Ovary (tissue), 9 donors: ENCODE measurements around the gene RORB. TPM values are rescaled to one million over a fixed set of nuclear protein-coding genes. Genes with fewer than 3 reads are reported as not detected.

ENCODE experiments used
- DNase-seq, 5 donors: peaks; one replicate each; pipeline ENCODE4 v3.0.0-alpha.2; 2019 to 2020
- H3K27ac ChIP-seq, 2 donors: fragments of 200-600 bp; one replicate each; pipeline versions ENCODE4 v1.5.1 to v1.8.0; 2019 to 2022
- H3K27me3 ChIP-seq: fragments of 200-600 bp; one replicate; pipeline ENCODE4 v1.8.0; 2022
- H3K36me3 ChIP-seq: fragments of 200-600 bp; sonication (generic); one replicate; pipeline ENCODE4 v1.5.1; 2019
- H3K4me1 ChIP-seq: one replicate; pipeline ENCODE4 v1.8.1; 2013; ENCODE audit warnings: mild to moderate bottlenecking, moderate library complexity; ENCODE audit not compliant: insufficient read depth
- H3K4me3 ChIP-seq: fragments of 200-600 bp; sonication (generic); one replicate; pipeline ENCODE4 v1.5.1; 2017
- H3K9me3 ChIP-seq, 2 donors: fragments of 200-600 bp in 1 of 2; sonication (generic) in 1 of 2; one replicate each; pipeline versions ENCODE4 v1.5.1 to v1.8.1; 2013 to 2019; ENCODE audit warnings: mild to moderate bottlenecking in 1 of 2, moderate library complexity in 1 of 2
- EP300 ChIP-seq: sonication (generic); formaldehyde crosslinking; IDR thresholded peaks from one replicate; pipeline ENCODE4 v1.6.1; 2017; ENCODE audit warnings: antibody characterized with exemption
- POLR2A ChIP-seq: fragments of 450-650 bp; IDR thresholded peaks from one replicate; pipeline ENCODE4 v1.6.1; 2017; ENCODE audit warnings: antibody characterized with exemption, mild to moderate bottlenecking, moderate library complexity
- WGBS, 3 donors: extraction: QIAGEN DNeasy Blood & Tissue Kit in 1 of 3; methylation state at CpG; one replicate each; pipeline versions ENCODE4 v1.1.5 to v1.1.7; 2013 to 2017; 5-methylcytosine and 5-hydroxymethylcytosine counted together
- intact Hi-C, 4 donors: fragments of 100-400 bp; cut with DNase I; formaldehyde crosslinking; loops; one replicate each; pipeline versions ENCODE4 v1.11.0 to v1.15.1; 2022 to 2023
- polyA plus RNA-seq, 2 donors: library from polyadenylated mRNA; stranded (reverse); fragments of 200-250 nt in 1 of 2; fragments of 350-450 nt in 1 of 2; fragmentation: Illumina TruSeq in 1 of 2; extraction: RNeasy Lipid Tissue Mini Kit (QIAGEN cat#74804) in 1 of 2; gene quantifications; one replicate each; pipeline ENCODE4 v1.2.3, GENCODE V29; 2013 to 2014
- total RNA-seq, 7 donors: library from RNA; depleted of rRNA in 2 of 7; stranded (reverse); fragments of >200 nt in 2 of 7; fragmentation: NEBNext Ultra II Directional in 3 of 7; extraction: Animal tissue kit (Norgen Biotek cat#: 25700) in 3 of 7; gene quantifications; one replicate each; pipeline versions ENCODE4 v1.1.0 to v1.2.4, GENCODE V29; 2016 to 2023
- TF ChIP-seq, protein P1 (sequence below), 3 donors: fragments of 450-650 bp in 2 of 3; fragments of 200-600 bp in 1 of 3; IDR thresholded peaks; one replicate each; pipeline versions ENCODE4 v1.5.1 to v1.8.0; 2016 to 2022; ENCODE audit warnings: antibody characterized with exemption in 3 of 3, mild to moderate bottlenecking in 1 of 3
- donor health status: DM: no; HTN: no; CAD: no; lungs with moderate emphysema.
- donor health status: DM: no; HTN: no; CAD: no.
- donor health status: Bipolar disorder and iron deficiency.
- donor health status: DM: yes; HTN: yes; CAD: no.
- donor health status: DM: no; HTN: no; CAD: no.
- donor health status: DM: yes; HTN: yes; CAD: no.

RORB gene
- total and polyA plus RNA-seq, 9 donors: 0.08 to 1.0 (median 0.53) TPM

- Histone ChIP-seq H3K4me3 (no peak overlapping the region), H3K4me1 (no peaks in the 10 kb centered on the region), H3K9me3 (no peaks in the 10 kb centered on the region), H3K36me3 (no peaks in the 10 kb centered on the region), H3K27me3 (no peaks in the 10 kb centered on the region), H3K27ac (no peak overlapping the region)
- no peak for DNase-seq
- TF ChIP-seq, protein P1, sequence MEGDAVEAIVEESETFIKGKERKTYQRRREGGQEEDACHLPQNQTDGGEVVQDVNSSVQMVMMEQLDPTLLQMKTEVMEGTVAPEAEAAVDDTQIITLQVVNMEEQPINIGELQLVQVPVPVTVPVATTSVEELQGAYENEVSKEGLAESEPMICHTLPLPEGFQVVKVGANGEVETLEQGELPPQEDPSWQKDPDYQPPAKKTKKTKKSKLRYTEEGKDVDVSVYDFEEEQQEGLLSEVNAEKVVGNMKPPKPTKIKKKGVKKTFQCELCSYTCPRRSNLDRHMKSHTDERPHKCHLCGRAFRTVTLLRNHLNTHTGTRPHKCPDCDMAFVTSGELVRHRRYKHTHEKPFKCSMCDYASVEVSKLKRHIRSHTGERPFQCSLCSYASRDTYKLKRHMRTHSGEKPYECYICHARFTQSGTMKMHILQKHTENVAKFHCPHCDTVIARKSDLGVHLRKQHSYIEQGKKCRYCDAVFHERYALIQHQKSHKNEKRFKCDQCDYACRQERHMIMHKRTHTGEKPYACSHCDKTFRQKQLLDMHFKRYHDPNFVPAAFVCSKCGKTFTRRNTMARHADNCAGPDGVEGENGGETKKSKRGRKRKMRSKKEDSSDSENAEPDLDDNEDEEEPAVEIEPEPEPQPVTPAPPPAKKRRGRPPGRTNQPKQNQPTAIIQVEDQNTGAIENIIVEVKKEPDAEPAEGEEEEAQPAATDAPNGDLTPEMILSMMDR (IDR thresholded peaks at IDR 0.05): no peak
- TF ChIP-seq EP300: no peak
- WGBS, 3 donors: 91 to 95% (median 94%) methylated on average over 3 of the region's 3 CpGs
- intact Hi-C loops: no loop called here
These were observed 37.7 kb downstream of the RORB start for GRCh38 chr9:74534841-74535240.

GRCh38 chr9:74543145-74543544 lies 46.0 kb downstream of the RORB start:
- no peak overlapping the region for H3K27ac ChIP-seq
- no peaks in the 10 kb centered on the region for H3K9me3 ChIP-seq
- H3K27me3 ChIP-seq: no peaks in the 10 kb centered on the region
- 24 to 40% (median 35%) methylated on average over 3 of the region's 3 CpGs for WGBS, 3 donors
- intact Hi-C loops: no loop called here
- H3K36me3 ChIP-seq: no peaks in the 10 kb centered on the region
- H3K4me3 ChIP-seq: no peak overlapping the region
- TF ChIP-seq EP300 (no peak), POLR2A (no peak)
- TF ChIP-seq, protein P1 (IDR thresholded peaks at IDR 0.05): no peak
- DNase-seq: no peak
- H3K4me1 ChIP-seq: no peaks in the 10 kb centered on the region

DNA sequence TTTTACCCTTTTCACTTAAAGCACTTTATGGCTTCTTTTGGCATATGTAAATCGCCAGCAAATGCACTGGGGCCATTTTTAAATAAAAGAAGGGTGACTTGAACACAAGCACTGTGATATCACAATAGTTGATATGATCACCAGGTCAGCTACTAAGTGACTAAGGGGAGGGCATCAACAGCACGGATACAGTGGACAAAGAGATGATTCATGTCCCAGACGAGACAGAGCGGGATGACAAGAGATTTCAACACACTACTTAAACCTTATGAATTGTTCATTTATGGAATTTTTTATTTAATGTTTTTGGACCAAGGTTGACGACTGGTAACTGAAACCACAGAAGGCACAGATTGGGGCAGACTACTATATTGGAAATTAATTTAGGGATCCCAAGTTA lies 54.1 kb downstream of the RORB start:
- Histone ChIP-seq H3K4me1 (no peaks in the 10 kb centered on the region), H3K9me3 (no peaks in the 10 kb centered on the region), H3K4me3 (no peak overlapping the region), H3K27ac (no peak overlapping the region), H3K27me3 (no peaks in the 10 kb centered on the region), H3K36me3 (no peaks in the 10 kb centered on the region)
- no peak for DNase-seq
- TF ChIP-seq, protein P1 (IDR thresholded peaks at IDR 0.05): no peak
- no peak for TF ChIP-seq EP300
- TF ChIP-seq POLR2A: no peak
- 69 to 86% (median 77%) methylated on average over 5 of the region's 5 CpGs for WGBS, 3 donors
- intact Hi-C loops: no loop called here

DNA sequence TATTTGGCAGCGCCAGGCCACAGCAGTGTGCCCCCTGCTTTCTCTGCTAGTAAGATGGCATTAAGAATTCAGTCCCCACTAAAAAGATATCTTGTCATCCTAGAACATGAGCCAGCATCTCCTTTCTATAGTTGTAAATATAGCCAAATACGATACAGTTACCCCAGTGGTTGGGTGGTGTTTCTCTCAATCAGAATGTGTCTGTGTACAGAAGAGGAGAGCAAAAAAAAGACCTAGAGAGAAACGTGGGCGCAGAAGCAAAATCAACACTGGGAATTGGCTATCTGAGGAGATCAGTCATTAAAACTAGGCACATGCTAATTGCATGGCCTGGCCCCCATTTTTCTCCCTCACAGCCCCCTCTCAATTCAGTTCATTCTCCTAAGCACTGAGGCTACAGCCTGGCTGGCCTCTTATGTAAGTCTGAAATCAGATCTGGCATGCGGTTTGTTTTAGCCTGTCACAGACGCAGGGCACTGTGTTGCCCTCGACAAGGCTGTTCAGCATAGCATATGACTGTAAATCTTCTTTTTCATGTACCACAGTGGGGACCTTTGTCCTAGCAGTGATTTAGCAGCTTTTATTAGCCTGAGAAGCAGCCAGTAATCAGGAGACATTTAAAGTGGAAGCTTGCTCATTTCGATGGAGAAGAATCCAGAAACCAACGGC lies 57.8 kb downstream of the RORB start:
- no peak overlapping the region for H3K27ac ChIP-seq
- WGBS, 3 donors: 31 to 40% (median 34%) methylated on average over 9 of the region's 9 CpGs
- H3K4me3 ChIP-seq: no peak overlapping the region
- TF ChIP-seq EP300 (no peak), POLR2A (no peak)
- TF ChIP-seq, protein P1 (IDR thresholded peaks at IDR 0.05): no peak
- no peaks in the 10 kb centered on the region for H3K4me1 ChIP-seq
- no peaks in the 10 kb centered on the region for H3K27me3 ChIP-seq
- no peaks in the 10 kb centered on the region for H3K9me3 ChIP-seq
- H3K36me3 ChIP-seq: no peaks in the 10 kb centered on the region
- intact Hi-C loops: no loop called here
- no peak for DNase-seq
